ENCODE data around the gene PPP1R15B. TPM values are rescaled to one million over a fixed set of nuclear protein-coding genes. Genes with fewer than 3 reads are reported as not detected.

Gene PPP1R15B
- polyA plus RNA-seq, 1 donor (not counting 4 experiments of a cell fraction or from before 2014, with no cell fraction given) = 19.1 TPM

DNA sequence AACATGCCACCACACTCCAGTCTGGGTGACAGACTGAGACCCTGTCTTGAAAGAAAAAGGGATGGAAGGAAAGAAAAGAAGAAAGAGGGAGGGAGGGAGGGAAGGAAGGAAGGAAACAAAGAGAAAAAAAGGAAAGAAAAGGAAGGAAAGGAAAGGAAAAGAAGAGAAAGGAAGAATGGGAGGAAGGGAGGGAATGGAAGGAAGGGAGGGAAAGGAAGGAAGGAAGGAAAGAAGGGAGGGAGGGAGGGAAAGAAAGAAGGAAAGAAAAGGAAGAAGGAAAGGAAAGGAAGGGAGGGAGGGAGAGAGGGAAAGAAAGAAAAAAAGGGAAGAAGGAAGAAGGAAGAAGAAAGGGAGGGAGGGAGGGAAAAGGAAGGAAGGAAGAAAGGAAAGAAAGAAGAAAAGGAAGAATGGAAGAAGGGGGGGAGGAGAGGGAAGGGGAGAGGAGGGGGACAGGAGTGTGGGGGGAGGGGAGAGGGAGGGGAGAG is 5.0 kb upstream of the PPP1R15B start:
- TF ChIP-seq, protein P1, sequence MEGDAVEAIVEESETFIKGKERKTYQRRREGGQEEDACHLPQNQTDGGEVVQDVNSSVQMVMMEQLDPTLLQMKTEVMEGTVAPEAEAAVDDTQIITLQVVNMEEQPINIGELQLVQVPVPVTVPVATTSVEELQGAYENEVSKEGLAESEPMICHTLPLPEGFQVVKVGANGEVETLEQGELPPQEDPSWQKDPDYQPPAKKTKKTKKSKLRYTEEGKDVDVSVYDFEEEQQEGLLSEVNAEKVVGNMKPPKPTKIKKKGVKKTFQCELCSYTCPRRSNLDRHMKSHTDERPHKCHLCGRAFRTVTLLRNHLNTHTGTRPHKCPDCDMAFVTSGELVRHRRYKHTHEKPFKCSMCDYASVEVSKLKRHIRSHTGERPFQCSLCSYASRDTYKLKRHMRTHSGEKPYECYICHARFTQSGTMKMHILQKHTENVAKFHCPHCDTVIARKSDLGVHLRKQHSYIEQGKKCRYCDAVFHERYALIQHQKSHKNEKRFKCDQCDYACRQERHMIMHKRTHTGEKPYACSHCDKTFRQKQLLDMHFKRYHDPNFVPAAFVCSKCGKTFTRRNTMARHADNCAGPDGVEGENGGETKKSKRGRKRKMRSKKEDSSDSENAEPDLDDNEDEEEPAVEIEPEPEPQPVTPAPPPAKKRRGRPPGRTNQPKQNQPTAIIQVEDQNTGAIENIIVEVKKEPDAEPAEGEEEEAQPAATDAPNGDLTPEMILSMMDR (optimal IDR thresholded peaks at IDR 0.05 in 1 of 3, IDR thresholded peaks at IDR 0.05 in 1 of 3, conservative IDR thresholded peaks at IDR 0.05 in 1 of 3; ENCODE audit: extremely low read depth in 1 of 3, insufficient read depth in 2 of 3, low read length in 3 of 3) = no peak
- no peak for TF ChIP-seq EZH2 (IDR thresholded peaks at IDR 0.05; ENCODE audit: low read length)
- peaks cover 30% of the 10 kb centered on the region for H3K4me1 ChIP-seq (ENCODE audit: control insufficient read depth, extremely low read depth, insufficient read depth, low read length)
- peak overlapping the region; percentile 94 for H3K9ac ChIP-seq (ENCODE audit: control insufficient read depth, extremely low read depth, insufficient read depth, low read length)
- no peaks in the 10 kb centered on the region for H3K79me2 ChIP-seq (ENCODE audit: control insufficient read depth, insufficient read depth, low read length)
- no peak overlapping the region for H2AFZ ChIP-seq (ENCODE audit: control insufficient read depth, low read length)
- H3K4me2 ChIP-seq (ENCODE audit: control insufficient read depth, extremely low read depth, insufficient read depth, low read depth, low read length) = peak overlapping the region; percentile 9
- DNase-seq (ENCODE audit: low read depth, low spot score) = no peak
- H3K27ac ChIP-seq (ENCODE audit: control insufficient read depth, insufficient read depth, low read length) = peak overlapping the region; percentile 100
- H3K9me1 ChIP-seq (ENCODE audit: control insufficient read depth, extremely low read depth, insufficient read depth, low read length) = no peaks in the 10 kb centered on the region
- no peak for FAIRE-seq
- dilution Hi-C loops (cut with MboI; ENCODE audit: extremely low pct_ligation_motif_present, low sequenced_read_pairs) = no loop called here
- no peaks in the 10 kb centered on the region for H4K20me1 ChIP-seq (ENCODE audit: control insufficient read depth, extremely low read depth, insufficient read depth, low read length)
- H3K4me3 ChIP-seq (ENCODE audit: control insufficient read depth in 2 of 3, extremely low read depth in 1 of 3, insufficient read depth in 2 of 3, low read depth in 1 of 3, low read length in 3 of 3) = peak overlapping the region in 1 of 3 experiments; percentile 63
- H3K27me3 ChIP-seq (ENCODE audit: control insufficient read depth, extremely low read depth, insufficient read depth, low read length) = no peaks in the 10 kb centered on the region
- H3K9me3 ChIP-seq (ENCODE audit: control insufficient read depth, low read depth, low read length) = no peaks in the 10 kb centered on the region
- H3K36me3 ChIP-seq (ENCODE audit: control insufficient read depth in 2 of 2, extremely low read depth in 1 of 2, insufficient read depth in 2 of 2, low read length in 2 of 2) = no peaks in the 10 kb centered on the region

- Histone ChIP-seq H3K4me2 (ENCODE audit: control insufficient read depth, extremely low read depth, insufficient read depth, low read depth, low read length) (no peak overlapping the region), H2AFZ (ENCODE audit: control insufficient read depth, low read length) (no peak overlapping the region), H3K36me3 (ENCODE audit: control insufficient read depth in 2 of 2, extremely low read depth in 1 of 2, insufficient read depth in 2 of 2, low read length in 2 of 2) (no peaks in the 10 kb centered on the region), H3K9me1 (ENCODE audit: control insufficient read depth, extremely low read depth, insufficient read depth, low read length) (no peaks in the 10 kb centered on the region), H3K4me3 (ENCODE audit: control insufficient read depth in 2 of 3, extremely low read depth in 1 of 3, insufficient read depth in 2 of 3, low read depth in 1 of 3, low read length in 3 of 3) (no peak overlapping the region), H3K9me3 (ENCODE audit: control insufficient read depth, low read depth, low read length) (no peaks in the 10 kb centered on the region), H3K79me2 (ENCODE audit: control insufficient read depth, insufficient read depth, low read length) (peaks cover 13% of the 10 kb centered on the region), H3K4me1 (ENCODE audit: control insufficient read depth, extremely low read depth, insufficient read depth, low read length) (peaks cover 30% of the 10 kb centered on the region), H3K27ac (ENCODE audit: control insufficient read depth, insufficient read depth, low read length) (no peak overlapping the region), H4K20me1 (ENCODE audit: control insufficient read depth, extremely low read depth, insufficient read depth, low read length) (no peaks in the 10 kb centered on the region), H3K27me3 (ENCODE audit: control insufficient read depth, extremely low read depth, insufficient read depth, low read length) (no peaks in the 10 kb centered on the region), H3K9ac (ENCODE audit: control insufficient read depth, extremely low read depth, insufficient read depth, low read length) (no peak overlapping the region)
- dilution Hi-C loops (cut with MboI; ENCODE audit: extremely low pct_ligation_motif_present, low sequenced_read_pairs) = no loop called here
- no peak for DNase-seq (ENCODE audit: low read depth, low spot score)
- TF ChIP-seq, protein P1 (optimal IDR thresholded peaks at IDR 0.05 in 1 of 3, IDR thresholded peaks at IDR 0.05 in 1 of 3, conservative IDR thresholded peaks at IDR 0.05 in 1 of 3; ENCODE audit: extremely low read depth in 1 of 3, insufficient read depth in 2 of 3, low read length in 3 of 3) = no peak
- TF ChIP-seq EZH2 (IDR thresholded peaks at IDR 0.05; ENCODE audit: low read length) = no peak
- no peak for FAIRE-seq
Observed at GRCh38 chr1:204415351-204415750, 3.7 kb upstream of the PPP1R15B start.
